AG04449 (cell line): ENCODE data around the gene C2CD2.

ENCODE experiments used
- CTCF ChIA-PET: fragments of 350-600 bp; formaldehyde crosslinking; extraction: SDS; loops from one replicate; lab custom pipeline; 2021; ENCODE audit warnings: antibody characterized with exemption; lab: Yijun Ruan, JAX
- POLR2A ChIA-PET: fragments of 400-600, 350-600 bp; formaldehyde crosslinking; extraction: SDS; loops from one replicate; lab custom pipeline; 2020; ENCODE audit warnings: antibody characterized with exemption, inconsistent platforms; lab: Yijun Ruan, JAX
- DNase-seq: peaks from one replicate; pipeline ENCODE4 v3.0.0-alpha.2; 2010; ENCODE audit warnings: low read depth, low spot score
- H3K4me3 ChIP-seq: 2 replicates; pipeline ENCODE4 v1.5.1; 2011; ENCODE audit warnings: low read depth, mild to moderate bottlenecking, control low read depth, low read length
- TF ChIP-seq, protein P1 (sequence below): IDR thresholded peaks from one replicate; pipeline ENCODE4 v1.5.1; 2011; ENCODE audit warnings: mild to moderate bottlenecking, moderate library complexity, low read length, control low read depth, inconsistent platforms; ENCODE audit not compliant: insufficient read depth; ENCODE audit errors: missing control alignments

Gene C2CD2

DNA sequence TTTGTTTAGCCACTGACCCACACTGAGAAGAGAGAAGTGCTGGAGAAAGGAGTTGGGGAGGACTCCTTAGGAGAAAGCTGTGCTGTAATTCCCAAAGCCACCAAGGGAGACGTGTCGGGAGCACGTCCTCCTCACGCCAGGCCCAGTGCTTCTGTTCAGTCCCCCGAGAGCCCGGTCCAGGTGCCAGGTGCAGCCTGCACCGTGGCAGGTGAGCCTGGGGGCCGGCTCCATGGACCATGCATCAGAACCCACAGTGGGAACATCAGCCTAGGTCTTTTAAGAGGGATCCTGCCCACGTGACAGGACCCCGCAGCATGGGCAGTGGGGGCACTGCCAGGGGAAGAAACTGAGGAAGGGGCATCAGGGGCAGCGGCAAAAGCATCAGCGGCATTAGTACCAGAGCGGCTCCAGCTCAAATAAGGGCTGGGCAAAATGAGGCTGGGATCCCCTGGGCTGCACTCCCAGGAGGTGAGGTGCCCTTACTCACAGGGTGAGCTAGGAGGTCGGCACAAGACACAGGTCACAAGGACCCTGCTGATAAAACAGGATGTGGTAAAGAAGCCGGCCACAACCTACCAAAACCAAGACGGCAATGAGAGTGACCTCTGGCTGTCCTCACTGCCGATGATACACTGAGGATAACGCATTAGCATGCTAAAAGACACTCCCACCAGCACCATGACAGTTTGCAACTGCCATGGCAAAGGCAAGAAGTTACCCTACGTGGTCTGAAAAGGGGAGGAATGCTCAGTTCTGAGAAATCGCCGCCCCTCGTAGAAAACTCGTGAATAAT is 50.1 kb downstream of the C2CD2 start:
- ChIA-PET CTCF (interaction anchor here (1.7 kb wide), 1 partner anchor 20 kb away, joined by 4 read pairs; no protein-coding TSS in a partner anchor), POLR2A (no interaction called here)
- no peak overlapping the region for H3K4me3 ChIP-seq
- TF ChIP-seq, protein P1, sequence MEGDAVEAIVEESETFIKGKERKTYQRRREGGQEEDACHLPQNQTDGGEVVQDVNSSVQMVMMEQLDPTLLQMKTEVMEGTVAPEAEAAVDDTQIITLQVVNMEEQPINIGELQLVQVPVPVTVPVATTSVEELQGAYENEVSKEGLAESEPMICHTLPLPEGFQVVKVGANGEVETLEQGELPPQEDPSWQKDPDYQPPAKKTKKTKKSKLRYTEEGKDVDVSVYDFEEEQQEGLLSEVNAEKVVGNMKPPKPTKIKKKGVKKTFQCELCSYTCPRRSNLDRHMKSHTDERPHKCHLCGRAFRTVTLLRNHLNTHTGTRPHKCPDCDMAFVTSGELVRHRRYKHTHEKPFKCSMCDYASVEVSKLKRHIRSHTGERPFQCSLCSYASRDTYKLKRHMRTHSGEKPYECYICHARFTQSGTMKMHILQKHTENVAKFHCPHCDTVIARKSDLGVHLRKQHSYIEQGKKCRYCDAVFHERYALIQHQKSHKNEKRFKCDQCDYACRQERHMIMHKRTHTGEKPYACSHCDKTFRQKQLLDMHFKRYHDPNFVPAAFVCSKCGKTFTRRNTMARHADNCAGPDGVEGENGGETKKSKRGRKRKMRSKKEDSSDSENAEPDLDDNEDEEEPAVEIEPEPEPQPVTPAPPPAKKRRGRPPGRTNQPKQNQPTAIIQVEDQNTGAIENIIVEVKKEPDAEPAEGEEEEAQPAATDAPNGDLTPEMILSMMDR = no peak
- no peak for DNase-seq

DNA sequence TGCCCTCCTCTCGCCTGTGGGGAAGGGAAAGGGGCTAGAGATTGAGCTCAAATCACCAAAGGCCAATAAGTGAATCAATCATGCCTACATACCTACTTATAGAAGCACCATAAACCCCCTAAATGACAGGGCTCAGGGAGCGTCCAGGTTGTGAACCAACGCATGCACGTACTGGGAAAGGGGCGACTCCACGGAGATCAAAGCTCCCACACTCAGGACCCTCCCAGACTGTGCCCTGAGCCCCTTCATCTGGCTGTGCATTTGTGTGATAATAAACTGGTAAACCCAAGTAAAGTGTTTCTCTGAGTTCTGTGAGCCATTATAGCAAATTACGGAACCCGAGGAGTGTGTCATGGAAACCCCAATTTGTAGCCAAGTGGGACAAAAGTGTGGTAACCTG is 50.9 kb downstream of the C2CD2 start:
- ChIA-PET CTCF (interaction anchor here (1.7 kb wide), 1 partner anchor 20 kb away, joined by 4 read pairs; no protein-coding TSS in a partner anchor), POLR2A (no interaction called here)
- DNase-seq = no peak
- H3K4me3 ChIP-seq = no peak overlapping the region
- TF ChIP-seq, protein P1 = no peak

DNA sequence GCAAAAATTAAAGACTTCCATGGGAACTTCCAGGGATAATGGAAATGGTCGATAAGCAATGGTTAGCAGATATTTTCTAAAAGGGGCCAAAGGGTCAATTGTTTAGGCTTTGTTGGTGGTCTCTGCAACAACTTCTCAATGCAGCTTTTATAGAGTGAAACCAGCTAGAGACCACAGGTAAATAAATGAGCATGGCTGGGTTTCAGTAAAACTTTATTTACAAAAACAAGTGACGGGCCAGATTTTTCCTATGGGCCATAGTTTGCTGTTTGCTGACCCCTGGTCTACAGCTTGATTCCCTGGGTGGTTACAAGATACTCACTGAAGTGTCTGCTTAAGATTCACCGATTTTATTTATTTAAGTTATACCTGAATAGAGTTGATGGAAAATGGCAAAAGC is 52.0 kb downstream of the C2CD2 start:
- no peak for DNase-seq
- POLR2A ChIA-PET = no interaction called here
- CTCF ChIA-PET = interaction anchor here (0.7 kb wide), 1 partner anchor 215 kb away, joined by 3 read pairs; no protein-coding TSS in a partner anchor
- H3K4me3 ChIP-seq = no peak overlapping the region
- TF ChIP-seq, protein P1 = no peak

DNA sequence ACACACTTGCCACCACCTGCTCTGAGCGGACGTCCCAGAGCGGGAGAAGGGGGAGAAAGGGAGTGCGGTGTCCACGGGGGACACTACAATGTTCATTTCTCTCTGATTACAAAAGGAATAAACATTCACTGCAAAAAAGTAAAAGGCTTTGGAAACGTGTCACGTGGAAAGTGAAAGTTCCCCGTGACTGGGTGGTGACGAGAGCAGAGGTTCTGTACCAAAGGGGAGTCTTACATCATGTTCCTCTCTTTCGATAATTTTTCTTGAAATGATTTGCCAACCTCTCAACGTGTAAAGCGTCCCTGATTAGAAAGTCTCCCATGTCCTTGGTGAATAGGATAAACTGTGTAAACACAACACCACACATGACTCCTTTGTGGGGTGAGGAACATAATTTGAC is 52.7 kb downstream of the C2CD2 start:
- ChIA-PET CTCF (no interaction called here), POLR2A (no interaction called here)
- TF ChIP-seq, protein P1 = no peak
- H3K4me3 ChIP-seq = no peak overlapping the region
- DNase-seq = no peak

DNA sequence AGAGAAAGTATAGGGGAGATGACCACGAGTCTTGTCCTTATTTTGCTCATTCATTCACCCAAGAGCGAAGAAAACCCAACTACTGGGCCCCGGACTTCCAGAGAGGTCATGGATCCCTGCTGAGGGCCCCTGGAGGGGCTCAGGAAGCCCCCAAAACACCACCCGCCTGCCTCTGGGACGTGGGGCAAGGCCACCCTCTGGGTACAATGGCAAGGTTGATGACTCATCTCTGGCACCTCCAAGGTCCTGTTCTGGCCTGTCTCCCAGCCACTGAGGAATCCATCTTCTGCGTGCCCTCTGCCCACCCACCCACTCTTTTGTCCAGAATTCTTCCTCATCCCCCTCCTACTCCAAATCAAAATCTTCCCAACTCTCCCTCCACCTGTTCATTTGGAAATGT is 53.4 kb downstream of the C2CD2 start:
- H3K4me3 ChIP-seq = no peak overlapping the region
- DNase-seq = no peak
- ChIA-PET CTCF (interaction anchor here (1.4 kb wide), 1 partner anchor 225 kb away, joined by 3 read pairs; no protein-coding TSS in a partner anchor), POLR2A (no interaction called here)
- TF ChIP-seq, protein P1 = no peak

DNA sequence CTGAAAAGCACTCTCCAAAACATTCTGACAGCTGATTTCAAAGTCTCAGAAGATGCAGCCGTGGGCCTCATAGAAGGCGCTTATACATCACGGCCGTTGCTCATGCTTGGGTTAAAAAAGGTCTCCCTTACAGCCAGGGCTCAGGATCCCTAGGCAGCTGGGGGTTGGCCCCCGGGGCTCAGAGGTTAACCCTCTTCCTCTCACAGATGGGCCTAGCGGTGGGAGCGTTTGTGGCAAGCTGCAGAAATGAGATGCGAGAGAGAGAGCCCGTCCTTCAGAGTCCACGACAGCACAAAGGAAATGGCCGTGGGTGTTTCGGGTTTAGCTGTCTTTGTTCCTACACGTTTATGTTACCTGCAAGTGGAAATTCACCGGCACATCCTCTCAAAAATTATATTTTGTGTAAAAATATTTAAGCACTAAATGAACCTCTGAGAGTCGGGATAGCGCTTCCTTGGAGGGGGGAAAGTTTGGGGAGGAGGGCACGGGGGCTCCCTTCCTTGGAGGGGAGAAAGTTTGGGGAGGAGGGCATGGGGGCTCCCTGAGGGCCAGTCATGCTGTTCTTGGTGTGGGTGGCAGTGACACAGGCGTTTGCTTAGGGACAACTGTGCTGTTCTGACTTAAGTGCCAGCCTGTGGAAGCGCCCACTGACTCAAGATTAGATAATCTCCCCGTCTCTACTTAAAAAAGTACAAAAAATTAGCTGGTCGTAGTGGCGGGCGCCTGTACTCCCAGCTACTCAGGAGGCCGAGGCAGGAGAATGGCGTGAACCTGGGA is 54.2 kb downstream of the C2CD2 start:
- TF ChIP-seq, protein P1 = no peak
- DNase-seq = no peak
- H3K4me3 ChIP-seq = no peak overlapping the region
- CTCF ChIA-PET = interaction anchor here (1.4 kb wide), 1 partner anchor 226 kb away, joined by 3 read pairs; no protein-coding TSS in a partner anchor
- POLR2A ChIA-PET = no interaction called here
